GM12873 (cell line): ENCODE results near the gene SHKBP1.

Experiments used
- CTCF ChIP-seq: IDR thresholded peaks from 2 replicates; pipeline ENCODE4 v1.5.1; 2012; ENCODE audit warnings: low read depth, mild to moderate bottlenecking, moderate library complexity, low read length, control low read depth; ENCODE audit not compliant: insufficient read depth; ENCODE audit errors: missing control alignments

The SHKBP1 gene

DNA sequence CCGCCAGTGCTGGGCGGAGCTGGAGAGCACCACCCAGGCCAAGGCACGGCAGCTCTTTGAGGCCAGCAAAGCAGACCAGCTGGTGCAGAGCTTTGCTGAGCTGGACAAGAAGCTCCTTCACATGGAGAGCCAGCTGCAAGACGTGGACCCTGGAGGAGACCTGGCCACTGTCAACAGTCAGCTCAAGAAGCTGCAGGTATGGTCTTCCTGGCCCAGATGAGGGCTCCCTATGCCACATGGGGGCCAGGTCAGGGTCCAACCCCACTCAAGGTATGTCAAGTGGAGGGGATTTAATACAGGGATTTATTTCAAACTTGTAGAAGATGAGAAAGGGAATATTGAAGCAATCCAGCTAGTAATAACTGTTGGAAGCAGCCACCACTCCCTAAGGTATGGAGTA, 42.5 kb upstream of the SHKBP1 start:
- TF ChIP-seq CTCF: no peak

DNA sequence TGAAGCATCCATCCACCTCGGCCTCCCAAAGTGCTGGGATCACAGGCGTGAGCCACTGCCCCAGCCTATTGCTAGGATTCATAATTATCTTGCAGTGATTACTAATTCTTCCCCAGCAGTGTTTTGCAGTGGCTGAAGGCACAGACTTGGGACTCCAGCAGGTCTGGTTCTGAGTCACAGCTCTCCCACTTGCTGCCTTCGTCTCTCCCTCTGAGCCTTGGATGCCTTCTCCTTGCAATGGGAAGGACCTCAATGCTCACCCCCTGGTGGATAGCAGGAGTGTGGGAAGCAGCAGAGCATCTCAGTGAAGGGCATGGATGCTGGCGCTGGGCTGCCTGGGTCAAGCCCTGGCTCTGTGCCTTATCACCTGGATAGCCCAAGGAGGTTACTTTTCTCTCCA, 37.6 kb upstream of the SHKBP1 start:
- TF ChIP-seq CTCF: no peak

GRCh38 chr19:40542202-40542859, 34.3 kb upstream of the SHKBP1 start:
- no peak for TF ChIP-seq CTCF

- TF ChIP-seq CTCF: no peak
Observed at GRCh38 chr19:40543029-40543597, 33.6 kb upstream of the SHKBP1 start.

GRCh38 chr19:40547836-40548235, 28.8 kb upstream of the SHKBP1 start:
- no peak for TF ChIP-seq CTCF

- TF ChIP-seq CTCF: peak; percentile 58
Observed at GRCh38 chr19:40549007-40549708, 27.5 kb upstream of the SHKBP1 start.

DNA sequence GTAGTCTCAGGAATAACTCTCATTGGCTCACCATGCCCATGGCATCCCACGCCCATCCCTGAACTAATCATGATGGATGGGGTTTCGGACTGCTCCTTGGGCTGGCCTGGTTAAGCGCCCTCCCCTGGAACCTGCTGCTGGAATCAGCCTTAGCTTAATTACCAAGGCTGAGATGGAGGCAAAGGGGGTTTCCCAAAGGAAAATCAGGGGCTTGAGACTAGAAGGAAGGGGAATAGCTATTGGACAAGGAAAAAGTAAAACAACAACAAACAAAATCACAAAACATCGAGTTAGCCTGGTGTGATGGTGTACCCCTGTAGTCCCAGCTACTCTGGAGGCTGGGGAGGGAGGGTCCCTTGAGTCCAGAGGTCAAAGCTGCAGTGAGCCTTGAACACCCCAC, 25.7 kb upstream of the SHKBP1 start:
- no peak for TF ChIP-seq CTCF
